IMR-90 (cell line): Measurements from ENCODE around the gene ATG101.

Experiments used
- BHLHE40 ChIP-seq: fragments of 150-350 bp; IDR thresholded peaks from 2 replicates; pipeline ENCODE4 v1.6.1; 2016; ENCODE audit warnings: mild to moderate bottlenecking, low read depth, low read length
- CEBPB ChIP-seq: IDR thresholded peaks from 2 replicates; pipeline ENCODE4 v1.6.1; 2012; ENCODE audit warnings: low read depth, low read length, improper control_type of control experiment
- CHD1 ChIP-seq: IDR thresholded peaks from 2 replicates; pipeline ENCODE4 v1.6.1; 2012; ENCODE audit warnings: low read depth, low read length, improper control_type of control experiment
- CTCF ChIP-seq: conservative IDR thresholded peaks from 2 replicates; pipeline ENCODE4 v1.5.1; 2012; ENCODE audit warnings: mild to moderate bottlenecking, low read depth, low read length, improper control_type of control experiment
- ELK1 ChIP-seq: fragments of 150-350 bp; IDR thresholded peaks from 2 replicates; pipeline ENCODE4 v1.6.1; 2016; ENCODE audit warnings: low read depth, mild to moderate bottlenecking, low read length, moderate library complexity, borderline replicate concordance
- MAFK ChIP-seq: IDR thresholded peaks from 2 replicates; pipeline ENCODE4 v1.6.1; 2012; ENCODE audit warnings: low read depth, low read length, improper control_type of control experiment
- MAZ ChIP-seq: IDR thresholded peaks from 2 replicates; pipeline ENCODE4 v1.6.1; 2012; ENCODE audit warnings: low read depth, mild to moderate bottlenecking, low read length, improper control_type of control experiment, moderate library complexity, borderline replicate concordance
- MXI1 ChIP-seq: IDR thresholded peaks from 2 replicates; pipeline ENCODE4 v1.6.1; 2012; ENCODE audit warnings: low read depth, mild to moderate bottlenecking, low read length, moderate library complexity, borderline replicate concordance
- NFE2L2 ChIP-seq: fragments of 150-350 bp; IDR thresholded peaks from 2 replicates; pipeline ENCODE4 v1.6.1; 2016; ENCODE audit warnings: low read depth, mild to moderate bottlenecking, low read length
- POLR2A ChIP-seq: IDR thresholded peaks from 2 replicates; pipeline ENCODE4 v1.6.1; 2012; ENCODE audit warnings: mild to moderate bottlenecking, low read depth, low read length
- RAD21 ChIP-seq: IDR thresholded peaks from 2 replicates; pipeline ENCODE4 v1.6.1; 2012; ENCODE audit warnings: low read length, improper control_type of control experiment
- RCOR1 ChIP-seq: IDR thresholded peaks from 2 replicates; pipeline ENCODE4 v1.6.1; 2012; ENCODE audit warnings: mild to moderate bottlenecking, low read length, improper control_type of control experiment; ENCODE audit not compliant: insufficient replicate concordance
- RFX5 ChIP-seq: IDR thresholded peaks from 2 replicates; pipeline ENCODE4 v1.8.0; 2012; ENCODE audit warnings: low read depth, mild to moderate bottlenecking, low read length, moderate library complexity
- SMC3 ChIP-seq: fragments of 150-350 bp; IDR thresholded peaks from 2 replicates; pipeline ENCODE4 v1.6.1; 2016; ENCODE audit warnings: low read depth, mild to moderate bottlenecking, antibody characterized with exemption, low read length, moderate library complexity

GRCh38 chr12:52082988-52083637 is 13.3 kb downstream of the ATG101 start:
- peak; percentile 80 for TF ChIP-seq RAD21
- peak; percentile 87 for TF ChIP-seq CTCF
- no peak; the same call in 1 of the 2 replicates for TF ChIP-seq POLR2A
- no peak for TF ChIP-seq MXI1
- TF ChIP-seq CEBPB: peak; percentile 78
- no peak for TF ChIP-seq RCOR1
- no peak for TF ChIP-seq RFX5
- no peak for TF ChIP-seq CHD1
- TF ChIP-seq SMC3: peak; percentile 72
- TF ChIP-seq NFE2L2: no peak
- no peak for TF ChIP-seq MAFK
- peak; percentile 77 for TF ChIP-seq MAZ
- no peak for TF ChIP-seq BHLHE40
- TF ChIP-seq ELK1: no peak
